GM21717 (cell line): Measurements from ENCODE around the gene ELF5.

Experiments
- ATAC-seq: cut with Tn5 transposase; IDR thresholded peaks from one replicate; pipeline ENCODE4 v1.9.1; 2021; ENCODE audit warnings: mild to moderate bottlenecking, moderate library complexity; ENCODE audit not compliant: unreplicated experiment

Gene ELF5

GRCh38 chr11:34458525-34458924 lies 55.1 kb downstream of the ELF5 start:
- ATAC-seq, result no peak

DNA sequence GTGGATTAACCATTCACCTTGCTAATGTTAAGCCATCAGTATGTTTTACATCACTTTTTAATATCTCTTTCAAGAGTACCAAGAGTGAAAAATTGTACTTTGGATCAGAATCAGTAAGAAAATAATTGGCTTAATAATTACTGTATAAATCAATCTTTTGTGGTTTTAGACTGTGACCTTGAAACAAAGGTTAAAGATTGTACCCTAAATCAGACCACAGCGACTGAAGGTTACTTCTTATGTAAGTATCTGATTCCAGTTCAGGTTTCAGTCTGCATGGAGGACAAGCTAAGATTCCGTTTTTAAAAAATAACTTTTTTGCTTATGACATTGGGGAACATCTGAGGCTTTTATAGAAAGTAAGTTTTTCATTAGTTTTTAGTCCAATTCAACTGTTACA lies 56.0 kb downstream of the ELF5 start:
- ATAC-seq, result no peak

GRCh38 chr11:34454308-34455032 lies 59.1 kb downstream of the ELF5 start:
- no peak for ATAC-seq

DNA sequence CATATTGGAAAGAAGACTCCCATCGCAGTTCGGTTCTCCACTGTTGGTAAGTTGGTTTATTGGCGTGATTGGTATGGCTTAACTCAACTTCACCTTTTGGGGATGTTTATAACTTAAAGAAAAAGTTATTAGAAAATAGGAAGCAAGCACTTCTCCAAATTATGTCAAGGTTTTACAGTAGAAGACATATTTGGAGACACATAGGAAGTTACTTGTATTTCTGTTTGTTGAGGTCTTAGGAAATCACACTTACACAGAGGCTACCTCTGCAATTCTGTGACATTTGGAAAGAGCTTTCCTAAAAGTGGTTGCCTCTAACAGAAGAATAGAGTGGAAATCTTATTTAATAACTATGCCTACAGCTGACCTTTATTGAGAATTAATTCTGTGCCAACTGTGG lies 62.5 kb downstream of the ELF5 start:
- no peak for ATAC-seq

DNA sequence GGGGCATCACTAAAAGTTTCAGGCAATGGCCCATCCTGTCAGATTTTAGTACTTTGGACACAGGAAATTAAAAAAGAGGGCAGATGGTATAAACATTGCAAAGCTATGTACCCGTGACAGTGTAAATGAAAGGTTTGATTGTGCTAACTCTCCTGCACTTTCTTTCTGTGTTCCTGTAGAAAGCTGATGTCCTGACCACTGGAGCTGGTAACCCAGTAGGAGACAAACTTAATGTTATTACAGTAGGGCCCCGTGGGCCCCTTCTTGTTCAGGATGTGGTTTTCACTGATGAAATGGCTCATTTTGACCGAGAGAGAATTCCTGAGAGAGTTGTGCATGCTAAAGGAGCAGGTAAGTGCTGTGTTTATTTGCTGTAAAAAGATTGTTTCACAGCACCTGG lies 64.6 kb downstream of the ELF5 start:
- no peak for ATAC-seq

DNA sequence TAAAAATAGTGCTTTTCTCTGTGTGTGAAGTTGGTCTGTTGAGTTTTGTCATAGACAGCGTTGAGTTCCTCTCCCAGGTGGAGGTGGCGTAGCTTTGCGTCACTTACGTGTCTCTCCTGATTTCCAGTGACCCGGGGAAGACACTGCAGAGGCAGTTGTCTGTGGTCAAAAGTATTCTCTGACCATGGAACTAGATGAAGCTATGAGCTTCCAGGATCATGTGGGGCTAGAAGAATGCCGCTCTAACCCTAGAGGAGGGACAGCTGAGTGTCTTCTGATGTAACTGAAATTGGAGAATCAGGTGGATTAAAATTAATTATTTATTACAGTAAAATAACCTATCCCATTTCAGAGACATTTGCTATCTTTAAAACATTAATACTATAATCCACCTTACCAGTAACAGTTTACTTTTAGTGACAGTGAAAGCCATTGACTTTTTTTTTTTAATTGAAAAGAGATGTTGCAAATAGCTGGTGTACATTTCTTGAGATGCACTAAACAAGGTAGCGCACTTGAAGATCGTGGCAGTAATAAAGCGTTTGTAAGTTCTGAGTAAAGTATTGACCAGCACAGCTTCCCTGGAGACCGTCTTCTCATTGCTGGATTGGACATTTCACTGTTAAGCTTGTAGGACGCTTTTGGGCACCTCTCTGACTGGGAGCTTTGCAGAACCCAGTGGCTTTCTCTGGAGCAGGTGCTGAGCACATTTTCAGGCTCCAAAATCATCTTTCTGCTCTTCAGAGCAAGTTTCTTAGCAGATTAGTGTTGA lies 65.2 kb downstream of the ELF5 start:
- no peak for ATAC-seq

DNA sequence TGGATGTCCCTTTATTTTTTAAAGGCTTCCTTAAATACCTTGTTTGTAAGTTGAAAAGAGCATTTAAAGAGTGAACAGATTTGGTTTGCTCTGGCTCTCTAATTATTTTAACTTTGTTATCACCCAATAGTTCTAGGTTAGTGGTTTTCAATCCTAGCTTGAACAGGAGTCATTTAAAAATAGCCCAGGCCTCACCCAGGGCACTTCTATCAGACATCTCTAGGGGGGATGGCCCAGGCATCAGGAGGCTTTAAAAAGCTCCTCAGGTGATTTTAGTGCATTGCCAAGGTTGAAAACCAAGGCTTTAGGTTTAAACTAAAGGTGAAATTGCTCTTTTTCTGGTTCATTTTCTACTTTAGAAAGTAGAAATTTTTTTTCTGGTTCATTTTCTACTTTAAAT lies 66.5 kb downstream of the ELF5 start:
- ATAC-seq, result no peak

DNA sequence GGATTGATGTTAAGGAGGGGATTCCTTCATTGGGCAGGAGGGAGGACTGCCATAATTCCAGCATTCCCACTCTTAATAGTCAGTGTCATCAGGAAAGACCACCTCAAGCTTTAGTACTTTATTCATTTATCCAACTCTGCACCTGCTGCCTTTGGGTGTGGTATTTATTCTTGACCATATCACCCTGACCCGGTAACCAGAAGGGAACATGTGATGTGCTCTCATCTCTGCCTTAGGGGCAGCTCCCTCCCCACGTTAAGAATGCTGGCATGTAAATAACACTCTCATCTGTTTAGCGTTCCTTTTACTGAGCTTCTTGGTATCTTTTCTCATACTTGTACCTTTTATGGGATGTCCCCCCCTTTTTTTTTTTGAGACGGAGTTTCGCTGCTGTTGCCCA lies 67.2 kb downstream of the ELF5 start:
- no peak for ATAC-seq

GRCh38 chr11:34445956-34446355 lies 67.6 kb downstream of the ELF5 start:
- no peak for ATAC-seq

DNA sequence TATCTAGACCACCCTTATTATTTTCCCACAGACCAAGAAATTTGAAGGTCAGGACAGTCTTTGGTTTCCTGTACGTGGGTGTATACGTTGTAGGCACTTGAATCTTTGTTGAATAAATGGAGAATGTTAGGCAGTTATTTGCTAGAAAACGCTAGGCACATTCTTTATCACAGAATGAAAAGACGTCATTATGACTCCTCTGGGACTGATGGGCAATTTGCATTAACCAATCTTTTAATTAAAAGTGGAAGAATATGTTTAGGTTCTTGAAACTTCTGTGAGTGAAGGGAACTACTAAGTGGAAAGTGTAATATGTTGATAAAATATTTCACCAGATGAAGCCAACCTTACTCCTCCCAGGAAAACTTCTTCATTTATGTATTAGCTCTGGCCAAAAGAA lies 69.2 kb downstream of the ELF5 start:
- no peak for ATAC-seq

DNA sequence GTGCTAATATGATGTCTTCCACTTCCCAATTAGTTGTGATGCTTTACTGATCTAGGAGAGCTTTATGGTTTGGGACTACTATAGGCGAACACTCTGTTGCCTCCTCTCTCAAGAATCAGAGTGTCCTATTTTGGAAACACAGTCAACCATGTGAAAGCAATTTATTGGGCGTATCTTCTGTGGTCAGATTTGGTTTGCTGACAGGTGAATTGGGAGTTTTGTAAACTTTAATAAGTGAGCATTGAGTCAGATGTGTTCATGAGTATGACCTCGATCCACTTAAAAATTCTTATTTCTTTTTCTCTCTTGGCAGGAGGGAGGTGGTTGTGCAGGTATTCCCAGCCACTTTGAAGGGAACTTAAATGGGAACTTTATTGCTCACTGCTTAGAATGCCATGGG lies 70.5 kb downstream of the ELF5 start:
- ATAC-seq, result no peak

GRCh38 chr11:34441814-34442213 lies 71.8 kb downstream of the ELF5 start:
- ATAC-seq, result no peak

DNA sequence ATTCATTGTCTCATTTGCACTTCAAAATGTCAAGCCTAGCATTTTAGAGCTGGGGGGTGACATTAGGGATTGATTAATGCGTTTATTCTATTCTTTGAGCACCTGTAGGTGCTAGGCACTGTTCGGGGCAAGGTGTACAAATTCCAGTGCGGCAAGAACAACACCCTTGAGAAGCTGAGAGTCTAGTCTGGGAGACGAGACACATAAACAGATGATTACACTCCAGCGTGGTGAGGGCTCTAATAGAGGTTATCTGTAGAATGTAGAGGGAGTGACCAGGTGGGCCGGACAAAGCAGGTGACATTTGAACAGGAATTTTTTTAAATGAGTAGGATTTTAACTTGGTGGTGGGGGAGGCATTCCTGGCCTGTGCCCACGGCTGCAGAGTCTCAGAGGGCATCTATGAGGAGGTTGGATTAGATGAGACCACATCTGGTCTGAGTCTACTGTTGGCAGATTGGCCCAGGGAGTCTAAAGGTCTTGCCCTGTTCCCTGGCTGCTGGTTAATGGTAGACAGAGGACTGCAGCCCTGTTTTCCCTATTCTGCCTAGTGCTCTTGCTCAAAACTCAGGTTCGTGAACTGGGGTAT lies 73.9 kb downstream of the ELF5 start:
- ATAC-seq, result no peak

DNA sequence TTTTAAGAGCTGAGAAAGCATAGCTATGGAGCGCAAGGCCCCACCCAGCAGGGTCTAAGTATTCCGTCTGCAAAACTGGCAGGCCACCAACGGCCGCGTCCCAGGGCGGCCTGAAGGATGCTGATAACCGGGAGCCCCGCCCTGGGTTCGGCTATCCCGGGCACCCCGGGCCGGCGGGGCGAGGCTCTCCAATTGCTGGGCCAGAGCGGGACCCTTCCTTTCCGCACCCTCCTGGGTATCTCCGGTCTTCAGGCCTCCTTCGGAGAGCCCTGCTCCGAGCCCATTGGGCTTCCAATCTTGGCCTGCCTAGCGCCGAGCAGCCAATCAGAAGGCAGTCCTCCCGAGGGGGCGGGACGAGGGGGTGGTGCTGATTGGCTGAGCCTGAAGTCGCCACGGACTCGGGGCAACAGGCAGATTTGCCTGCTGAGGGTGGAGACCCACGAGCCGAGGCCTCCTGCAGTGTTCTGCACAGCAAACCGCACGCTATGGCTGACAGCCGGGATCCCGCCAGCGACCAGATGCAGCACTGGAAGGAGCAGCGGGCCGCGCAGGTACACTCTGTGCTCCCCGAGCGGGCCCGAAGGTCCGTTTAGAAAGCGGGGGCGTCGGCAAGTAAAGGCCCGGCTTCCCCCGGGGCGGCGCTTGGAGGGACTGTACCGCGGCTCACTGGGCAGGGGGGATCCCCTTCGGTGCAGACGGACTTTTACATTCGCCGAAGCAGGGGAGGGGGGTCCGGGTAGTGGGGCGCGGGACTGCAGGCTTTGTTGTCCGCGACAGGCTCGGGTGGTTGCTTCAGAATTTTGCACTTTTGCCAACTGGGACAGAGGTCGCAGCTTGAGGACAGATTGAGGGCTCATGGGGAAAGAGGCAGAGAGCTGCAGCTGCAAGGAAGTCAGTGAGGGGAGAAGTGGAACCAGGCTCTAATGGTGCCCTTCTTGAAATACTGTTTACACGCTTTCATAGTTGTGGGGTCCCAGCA lies 74.8 kb downstream of the ELF5 start, which contains the start of gene CAT:
Gene CAT, plus strand, starts transcription at position 406 of the 979 bp plus-strand sequence. Its CDS starts 80 bp downstream, at position 486.
- ATAC-seq, result peak; percentile 97

GRCh38 chr11:34437224-34438125 lies 76.1 kb downstream of the ELF5 start:
- ATAC-seq, result no peak

DNA sequence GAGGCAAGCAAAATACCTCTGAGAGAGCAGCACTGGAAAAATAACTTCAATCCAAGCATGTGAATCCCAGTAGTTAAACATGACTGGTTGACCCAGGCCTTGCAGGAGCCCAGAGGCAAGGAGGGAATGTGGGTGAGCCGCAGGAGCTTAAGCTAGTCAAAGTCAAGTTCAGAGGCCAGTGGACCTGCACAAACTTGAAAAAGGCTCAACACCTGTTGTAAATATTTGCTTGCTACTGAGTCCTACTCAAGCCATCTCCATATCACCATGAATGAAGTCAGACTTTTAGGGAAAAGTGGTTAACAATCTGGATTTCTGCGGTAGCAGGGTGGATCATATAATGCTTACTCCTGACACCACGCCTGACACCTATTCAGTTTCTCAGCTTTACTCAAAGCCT lies 79.7 kb downstream of the ELF5 start:
- ATAC-seq, result no peak

DNA sequence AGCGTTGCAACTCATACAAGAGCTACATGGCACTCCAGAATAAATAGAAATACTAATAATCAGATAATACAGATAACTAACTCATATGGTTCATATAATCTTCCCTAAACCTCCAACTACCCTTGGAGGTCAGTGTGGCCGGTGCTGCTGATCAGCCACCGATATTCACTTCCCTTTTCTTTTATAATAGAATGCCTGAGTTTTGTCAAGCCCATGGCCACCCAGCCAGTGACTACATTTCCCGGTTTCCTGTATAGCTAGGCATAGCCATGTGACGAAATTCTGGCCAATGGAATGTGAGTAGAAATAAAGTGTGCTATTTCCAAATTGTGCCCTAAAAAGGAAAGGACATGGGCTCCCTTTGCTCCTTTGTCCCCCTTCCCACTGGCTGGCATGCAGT lies 80.8 kb downstream of the ELF5 start:
- ATAC-seq, result no peak

DNA sequence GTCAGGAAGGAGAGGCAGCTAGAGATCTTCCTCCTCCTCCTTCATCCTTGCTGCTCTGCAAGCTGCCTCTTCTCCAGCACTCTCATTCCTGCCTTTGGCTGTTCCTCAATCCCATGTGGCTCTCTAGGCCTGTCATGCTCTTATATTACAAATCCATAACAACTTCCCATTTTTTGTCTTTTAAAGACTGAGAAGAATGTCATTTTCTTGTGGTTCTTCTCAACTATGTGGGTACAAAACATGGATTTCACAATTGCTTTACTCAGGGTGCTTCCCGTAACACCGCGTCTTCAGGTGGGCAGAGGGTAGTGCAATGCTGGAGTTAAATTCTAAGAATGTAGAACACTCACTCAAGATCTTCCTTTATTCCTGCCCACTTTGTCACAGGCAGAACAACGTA lies 81.6 kb downstream of the ELF5 start:
- no peak for ATAC-seq
